H9 (cell line): ENCODE data around the gene FAM227A. TPM values are rescaled to one million over a fixed set of nuclear protein-coding genes. Genes with fewer than 3 reads are reported as not detected.

Experiments used
- DNase-seq: peaks from one replicate; pipeline ENCODE4 v3.0.0-alpha.2; 2017
- H2AFZ ChIP-seq: one replicate; pipeline ENCODE4 v1.6.1; 2013; ENCODE audit warnings: mild to moderate bottlenecking, low read length, control low read depth, moderate library complexity
- H2AK5ac ChIP-seq: 2 replicates; pipeline ENCODE4 v1.6.1; 2013; ENCODE audit warnings: low read length, control low read depth, mixed read lengths; ENCODE audit not compliant: insufficient read length
- H2BK120ac ChIP-seq: one replicate; pipeline ENCODE4 v1.6.1; 2013; ENCODE audit warnings: low read depth, mild to moderate bottlenecking, low read length, control low read depth, inconsistent platforms; ENCODE audit not compliant: poor library complexity, severe bottlenecking
- H2BK12ac ChIP-seq: 2 replicates; pipeline ENCODE4 v1.6.1; 2013; ENCODE audit warnings: low read length, control low read depth, mixed read lengths, low read depth; ENCODE audit not compliant: insufficient read length
- H2BK15ac ChIP-seq: 2 replicates; pipeline ENCODE4 v1.6.1; 2013; ENCODE audit warnings: low read depth, low read length, control low read depth
- H2BK20ac ChIP-seq: one replicate; pipeline ENCODE4 v1.6.1; 2013; ENCODE audit warnings: low read depth, mild to moderate bottlenecking, low read length, control low read depth, inconsistent platforms; ENCODE audit not compliant: poor library complexity, severe bottlenecking
- H2BK5ac ChIP-seq: 2 replicates; pipeline ENCODE4 v1.6.1; 2013; ENCODE audit warnings: low read length, control low read depth, mixed read lengths; ENCODE audit not compliant: insufficient read length
- H3K14ac ChIP-seq: 2 replicates; pipeline ENCODE4 v1.6.1; 2013; ENCODE audit warnings: low read length, control low read depth; ENCODE audit not compliant: insufficient read depth
- H3K18ac ChIP-seq: 2 replicates; pipeline ENCODE4 v1.6.1; 2013; ENCODE audit warnings: low read depth, mild to moderate bottlenecking, mixed read lengths, low read length, control low read depth; ENCODE audit not compliant: insufficient read length
- H3K23ac ChIP-seq: 2 replicates; pipeline ENCODE4 v1.6.1; 2013; ENCODE audit warnings: low read length, control low read depth, mixed read lengths, low read depth; ENCODE audit not compliant: insufficient read length
- H3K23me2 ChIP-seq: 2 replicates; pipeline ENCODE4 v1.6.1; 2013; ENCODE audit warnings: low read depth, mild to moderate bottlenecking, mixed read lengths, low read length, control low read depth; ENCODE audit not compliant: insufficient read length, poor library complexity, severe bottlenecking
- H3K27ac ChIP-seq: 2 replicates; pipeline ENCODE4 v1.5.1; 2013; ENCODE audit warnings: low read length, control low read depth, mixed read lengths, low read depth; ENCODE audit not compliant: insufficient read length
- H3K27me3 ChIP-seq: 2 replicates; pipeline ENCODE4 v1.6.1; 2013; ENCODE audit warnings: low read length, control low read depth, inconsistent platforms; ENCODE audit not compliant: insufficient read depth
- H3K4ac ChIP-seq: 2 replicates; pipeline ENCODE4 v1.6.1; 2013; ENCODE audit warnings: low read depth, mild to moderate bottlenecking, control low read depth, inconsistent platforms, low read length, moderate library complexity
- H3K4me1 ChIP-seq: 2 replicates; pipeline ENCODE4 v1.6.1; 2013; ENCODE audit warnings: low read length, control low read depth, inconsistent platforms; ENCODE audit not compliant: insufficient read depth
- H3K4me2 ChIP-seq: 2 replicates; pipeline ENCODE4 v1.6.1; 2013; ENCODE audit warnings: low read length, control low read depth, mixed read lengths; ENCODE audit not compliant: insufficient read length, insufficient read depth
- H3K56ac ChIP-seq: 2 replicates; pipeline ENCODE4 v1.6.1; 2013; ENCODE audit warnings: low read depth, mild to moderate bottlenecking, mixed read lengths, low read length, control low read depth; ENCODE audit not compliant: insufficient read length
- H3K79me1 ChIP-seq: 2 replicates; pipeline ENCODE4 v1.6.1; 2013; ENCODE audit warnings: low read depth, mild to moderate bottlenecking, moderate library complexity, low read length, control low read depth, inconsistent platforms; ENCODE audit not compliant: insufficient read depth, poor library complexity, severe bottlenecking
- H3K79me2 ChIP-seq: 2 replicates; pipeline ENCODE4 v1.6.1; 2013; ENCODE audit warnings: low read length, control low read depth, inconsistent platforms; ENCODE audit not compliant: insufficient read depth
- H3K9ac ChIP-seq: 2 replicates; pipeline ENCODE4 v1.6.1; 2013; ENCODE audit warnings: low read length, control low read depth, mixed read lengths; ENCODE audit not compliant: insufficient read length; ENCODE audit errors: extremely low read depth
- H3K9me3 ChIP-seq: one replicate; pipeline ENCODE4 v1.6.1; 2013; ENCODE audit warnings: low read depth, low read length, inconsistent platforms; ENCODE audit not compliant: control insufficient read depth
- H3T11ph ChIP-seq: one replicate; pipeline ENCODE4 v1.6.1; 2013; ENCODE audit warnings: mild to moderate bottlenecking, low read length, control low read depth, inconsistent platforms
- H4K20me1 ChIP-seq: one replicate; pipeline ENCODE4 v1.6.1; 2013; ENCODE audit not compliant: control insufficient read depth, insufficient read length, insufficient read depth
- H4K5ac ChIP-seq: 2 replicates; pipeline ENCODE4 v1.6.1; 2013; ENCODE audit warnings: low read depth, mild to moderate bottlenecking, mixed read lengths, low read length, control low read depth; ENCODE audit not compliant: insufficient read length
- H4K8ac ChIP-seq: replicated peaks from 2 replicates; pipeline ENCODE4 v1.6.1; 2013; ENCODE audit warnings: low read length, control low read depth, mixed read lengths, low read depth; ENCODE audit not compliant: insufficient read length
- H4K91ac ChIP-seq: 2 replicates; pipeline ENCODE4 v1.6.1; 2013; ENCODE audit warnings: low read depth, mild to moderate bottlenecking, moderate library complexity, mixed read lengths, low read length, control low read depth; ENCODE audit not compliant: insufficient read length
- H3K27ac Mint-ChIP-seq, 3 experiments: 2 replicates in 2 of 3; 3 replicates in 1 of 3; pipeline ENCODE4 v1.8.0; 2020 to 2021; ENCODE audit warnings: mixed read lengths in 3 of 3, mild to moderate bottlenecking in 1 of 3, moderate library complexity in 1 of 3
- H3K27me3 Mint-ChIP-seq: 2 replicates; pipeline ENCODE4 v1.8.0; 2021; ENCODE audit warnings: low read depth, mild to moderate bottlenecking, moderate library complexity, mixed read lengths
- H3K36me3 Mint-ChIP-seq, 3 experiments: 2 replicates in 2 of 3; 3 replicates in 1 of 3; pipeline ENCODE4 v1.8.0; 2020 to 2021; ENCODE audit warnings: low read depth in 3 of 3, mixed read lengths in 3 of 3; ENCODE audit not compliant: insufficient read depth in 1 of 3
- H3K4me1 Mint-ChIP-seq, 2 experiments: 2 replicates each; pipeline ENCODE4 v1.8.0; 2020; ENCODE audit warnings: mixed read lengths in 2 of 2
- H3K4me3 Mint-ChIP-seq, 2 experiments: 2 replicates in 1 of 2; 3 replicates in 1 of 2; pipeline ENCODE4 v1.8.0; 2020 to 2021; ENCODE audit warnings: mild to moderate bottlenecking in 2 of 2, mixed read lengths in 2 of 2, moderate library complexity in 1 of 2
- H3K9me3 Mint-ChIP-seq, 2 experiments: 2 replicates in 1 of 2; 3 replicates in 1 of 2; pipeline ENCODE4 v1.8.0; 2020; ENCODE audit warnings: mild to moderate bottlenecking in 2 of 2, mixed read lengths in 2 of 2, moderate library complexity in 1 of 2
- whole genome bisulfite sequencing: extraction: QIAGEN DNeasy Blood & Tissue Kit; methylation state at CpG from one replicate; pipeline ENCODE4 v1.1.7; 2013; ENCODE audit warnings: missing lambda C conversion rate, low lambda C conversion rate, mixed read lengths; ENCODE audit not compliant: insufficient read length; ENCODE audit errors: extremely low coverage; 5-methylcytosine and 5-hydroxymethylcytosine counted together
- total RNA-seq: library from RNA; stranded (reverse); gene quantifications from 2 replicates; pipeline ENCODE4 v1.2.1, GENCODE V29; 2021
- TF ChIP-seq, protein P1 (sequence below): fragments of 200-600 bp; sonication (generic); conservative IDR thresholded peaks from 3 replicates; pipeline ENCODE4 v1.8.0; 2021; ENCODE audit warnings: antibody characterized with exemption, mild to moderate bottlenecking

The FAM227A gene
- total RNA-seq, 1 experiment from 2014 or later, result 3.6 TPM

GRCh38 chr22:38570779-38571364, 85.3 kb downstream of the FAM227A start:
- Histone ChIP-seq H2BK5ac (no peak overlapping the region), H3K23me2 (peaks cover 18% of the 10 kb centered on the region), H3K4me2 (peak overlapping the region; percentile 93), H4K91ac (no peak overlapping the region), H3K14ac (peak overlapping the region; percentile 48; the same call in 1 of the 2 replicates), H3T11ph (no peak overlapping the region), H2BK12ac (no peak overlapping the region), H4K20me1 (no peaks in the 10 kb centered on the region), H2BK15ac (no peak overlapping the region), H3K27me3 (no peaks in the 10 kb centered on the region), H3K9ac (peak overlapping the region; percentile 73), H2BK20ac (no peak overlapping the region), H2BK120ac (no peak overlapping the region), H3K4me1 (peaks cover 5% of the 10 kb centered on the region), H2AFZ (peak overlapping the region; percentile 74), H3K79me2 (no peaks in the 10 kb centered on the region), H4K8ac (no peak overlapping the region), H3K23ac (no peak overlapping the region), H3K27ac (no peak overlapping the region), H3K9me3 (no peaks in the 10 kb centered on the region), H3K79me1 (no peaks in the 10 kb centered on the region), H3K56ac (no peak overlapping the region), H3K18ac (no peak overlapping the region), H2AK5ac (no peak overlapping the region), H4K5ac (no peak overlapping the region), H3K4ac (no peak overlapping the region)
- peak overlapping the region; percentile 88 to 94 for H3K4me3 Mint-ChIP-seq
- TF ChIP-seq, protein P1, sequence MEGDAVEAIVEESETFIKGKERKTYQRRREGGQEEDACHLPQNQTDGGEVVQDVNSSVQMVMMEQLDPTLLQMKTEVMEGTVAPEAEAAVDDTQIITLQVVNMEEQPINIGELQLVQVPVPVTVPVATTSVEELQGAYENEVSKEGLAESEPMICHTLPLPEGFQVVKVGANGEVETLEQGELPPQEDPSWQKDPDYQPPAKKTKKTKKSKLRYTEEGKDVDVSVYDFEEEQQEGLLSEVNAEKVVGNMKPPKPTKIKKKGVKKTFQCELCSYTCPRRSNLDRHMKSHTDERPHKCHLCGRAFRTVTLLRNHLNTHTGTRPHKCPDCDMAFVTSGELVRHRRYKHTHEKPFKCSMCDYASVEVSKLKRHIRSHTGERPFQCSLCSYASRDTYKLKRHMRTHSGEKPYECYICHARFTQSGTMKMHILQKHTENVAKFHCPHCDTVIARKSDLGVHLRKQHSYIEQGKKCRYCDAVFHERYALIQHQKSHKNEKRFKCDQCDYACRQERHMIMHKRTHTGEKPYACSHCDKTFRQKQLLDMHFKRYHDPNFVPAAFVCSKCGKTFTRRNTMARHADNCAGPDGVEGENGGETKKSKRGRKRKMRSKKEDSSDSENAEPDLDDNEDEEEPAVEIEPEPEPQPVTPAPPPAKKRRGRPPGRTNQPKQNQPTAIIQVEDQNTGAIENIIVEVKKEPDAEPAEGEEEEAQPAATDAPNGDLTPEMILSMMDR, result peak; percentile 11; the same call in 2 of the 3 replicates
- WGBS, result no CpG with 5 or more reads among the region's 14 CpGs
- peak; percentile 60 for DNase-seq
- peaks cover 8% of the 10 kb centered on the region for H3K27me3 Mint-ChIP-seq
- H3K9me3 Mint-ChIP-seq, result no peaks in the 10 kb centered on the region; a peak in 1 of 5 replicates
- H3K36me3 Mint-ChIP-seq, result no peaks in the 10 kb centered on the region
- peak overlapping the region; percentile 92 to 99 (median 96) for H3K27ac Mint-ChIP-seq
- H3K4me1 Mint-ChIP-seq, result peaks cover 26 to 27% of the 10 kb centered on the region in 2 experiments
